OCI-LY3 (cell line): ENCODE data around the gene ALOXE3.

Source experiments
- EZH2phosphoT487 ChIP-seq: fragments of 200-600 bp; shearing (Covaris generic); IDR thresholded peaks from 2 replicates; pipeline ENCODE4 v1.6.1; 2018; ENCODE audit warnings: antibody characterized with exemption, mixed run types, low read depth
- TF ChIP-seq, protein P1 (sequence below): fragments of 200-600, 300-600 bp; sonication (generic); IDR thresholded peaks from 2 replicates; pipeline ENCODE4 v1.5.1; 2014; ENCODE audit warnings: antibody characterized with exemption, low read length, low read depth

DNA sequence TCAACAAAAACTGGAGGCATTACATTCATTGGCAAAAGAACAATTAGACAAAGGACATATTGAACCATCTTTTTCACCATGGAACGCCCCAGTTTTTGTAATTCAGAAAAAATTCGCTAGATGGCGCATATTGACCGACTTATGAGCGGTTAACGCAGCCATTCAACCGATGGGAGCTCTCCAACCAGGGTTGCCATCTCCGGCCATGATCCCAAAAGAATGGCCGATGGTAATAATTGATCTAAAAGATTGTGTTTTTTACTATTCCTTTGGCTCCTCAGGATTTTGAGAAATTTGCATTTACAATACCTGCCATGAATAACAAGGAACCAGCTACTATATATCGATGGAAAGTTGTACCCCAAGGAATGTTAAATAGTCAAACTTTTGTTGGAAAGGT is 58.0 kb downstream of the ALOXE3 start:
- TF ChIP-seq, protein P1, sequence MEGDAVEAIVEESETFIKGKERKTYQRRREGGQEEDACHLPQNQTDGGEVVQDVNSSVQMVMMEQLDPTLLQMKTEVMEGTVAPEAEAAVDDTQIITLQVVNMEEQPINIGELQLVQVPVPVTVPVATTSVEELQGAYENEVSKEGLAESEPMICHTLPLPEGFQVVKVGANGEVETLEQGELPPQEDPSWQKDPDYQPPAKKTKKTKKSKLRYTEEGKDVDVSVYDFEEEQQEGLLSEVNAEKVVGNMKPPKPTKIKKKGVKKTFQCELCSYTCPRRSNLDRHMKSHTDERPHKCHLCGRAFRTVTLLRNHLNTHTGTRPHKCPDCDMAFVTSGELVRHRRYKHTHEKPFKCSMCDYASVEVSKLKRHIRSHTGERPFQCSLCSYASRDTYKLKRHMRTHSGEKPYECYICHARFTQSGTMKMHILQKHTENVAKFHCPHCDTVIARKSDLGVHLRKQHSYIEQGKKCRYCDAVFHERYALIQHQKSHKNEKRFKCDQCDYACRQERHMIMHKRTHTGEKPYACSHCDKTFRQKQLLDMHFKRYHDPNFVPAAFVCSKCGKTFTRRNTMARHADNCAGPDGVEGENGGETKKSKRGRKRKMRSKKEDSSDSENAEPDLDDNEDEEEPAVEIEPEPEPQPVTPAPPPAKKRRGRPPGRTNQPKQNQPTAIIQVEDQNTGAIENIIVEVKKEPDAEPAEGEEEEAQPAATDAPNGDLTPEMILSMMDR, result peak; percentile 69
- no peak for TF ChIP-seq EZH2phosphoT487
